Glutamatergic neuron (in vitro differentiated cells): ENCODE measurements around the gene KRTAP9-9. TPM values are rescaled to one million over a fixed set of nuclear protein-coding genes. Genes with fewer than 3 reads are reported as not detected.

Experiments used
- DNase-seq: peaks from one replicate; pipeline ENCODE4 v3.0.0; 2022
- H3K27ac Mint-ChIP-seq: one replicate; pipeline ENCODE4 v1.8.0; 2020; ENCODE audit warnings: mild to moderate bottlenecking, mixed read lengths, inconsistent platforms; ENCODE audit not compliant: unreplicated experiment
- H3K27me3 Mint-ChIP-seq: one replicate; pipeline ENCODE4 v1.8.0; 2020; ENCODE audit warnings: mild to moderate bottlenecking, moderate library complexity, mixed read lengths, inconsistent platforms; ENCODE audit not compliant: unreplicated experiment
- H3K36me3 Mint-ChIP-seq: one replicate; pipeline ENCODE4 v1.8.0; 2020; ENCODE audit warnings: mild to moderate bottlenecking, mixed read lengths, inconsistent platforms; ENCODE audit not compliant: unreplicated experiment
- H3K4me1 Mint-ChIP-seq: one replicate; pipeline ENCODE4 v1.8.0; 2020; ENCODE audit warnings: mild to moderate bottlenecking, low read depth, mixed read lengths, inconsistent platforms; ENCODE audit not compliant: unreplicated experiment
- H3K4me3 Mint-ChIP-seq: one replicate; pipeline ENCODE4 v1.8.0; 2020; ENCODE audit warnings: mild to moderate bottlenecking, mixed read lengths, inconsistent platforms; ENCODE audit not compliant: unreplicated experiment
- H3K9me3 Mint-ChIP-seq: one replicate; pipeline ENCODE4 v1.8.0; 2020; ENCODE audit warnings: mild to moderate bottlenecking, moderate library complexity, mixed read lengths, inconsistent platforms; ENCODE audit not compliant: unreplicated experiment
- total RNA-seq: library from RNA; stranded (reverse); fragmentation: NEBNext Ultra II Directional; extraction: Animal tissue kit (Norgen Biotek cat#: 25700); gene quantifications from one replicate; pipeline ENCODE4 v1.2.1, GENCODE V29; 2021; ENCODE audit not compliant: unreplicated experiment
- TF ChIP-seq, protein P1 (sequence below): fragments of 200-600 bp; sonication (generic); IDR thresholded peaks from one replicate; pipeline ENCODE4 v1.5.0; 2021; ENCODE audit not compliant: partially characterized antibody, unreplicated experiment

Gene KRTAP9-9
- total RNA-seq, 1 donor from 2014 or later, result not detected

DNA sequence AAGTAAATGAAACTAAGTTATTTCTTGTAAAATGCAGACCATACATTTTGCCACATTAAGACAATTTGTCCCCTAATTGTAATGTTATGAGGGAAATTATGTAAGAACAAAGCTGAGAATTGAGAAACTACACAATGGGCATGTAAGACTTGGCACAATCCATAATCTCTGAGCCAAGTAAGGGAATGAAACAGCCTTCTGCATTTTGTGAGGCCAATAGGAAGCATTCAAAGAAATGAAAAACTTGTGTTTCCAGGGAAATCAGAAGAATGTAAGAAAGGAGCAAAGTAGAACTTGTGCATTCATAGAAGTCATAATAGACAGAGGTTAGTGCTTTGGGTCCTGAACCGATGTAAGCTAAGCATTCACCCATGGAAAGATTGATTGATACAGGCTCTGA, 3.9 kb upstream of the KRTAP9-9 start:
- Mint-ChIP-seq H3K4me1 (peaks cover 6% of the 10 kb centered on the region), H3K27me3 (peaks cover 10% of the 10 kb centered on the region), H3K9me3 (peaks cover 13% of the 10 kb centered on the region), H3K36me3 (no peaks in the 10 kb centered on the region), H3K27ac (no peak overlapping the region), H3K4me3 (no peak overlapping the region)
- no peak for DNase-seq
- TF ChIP-seq, protein P1, sequence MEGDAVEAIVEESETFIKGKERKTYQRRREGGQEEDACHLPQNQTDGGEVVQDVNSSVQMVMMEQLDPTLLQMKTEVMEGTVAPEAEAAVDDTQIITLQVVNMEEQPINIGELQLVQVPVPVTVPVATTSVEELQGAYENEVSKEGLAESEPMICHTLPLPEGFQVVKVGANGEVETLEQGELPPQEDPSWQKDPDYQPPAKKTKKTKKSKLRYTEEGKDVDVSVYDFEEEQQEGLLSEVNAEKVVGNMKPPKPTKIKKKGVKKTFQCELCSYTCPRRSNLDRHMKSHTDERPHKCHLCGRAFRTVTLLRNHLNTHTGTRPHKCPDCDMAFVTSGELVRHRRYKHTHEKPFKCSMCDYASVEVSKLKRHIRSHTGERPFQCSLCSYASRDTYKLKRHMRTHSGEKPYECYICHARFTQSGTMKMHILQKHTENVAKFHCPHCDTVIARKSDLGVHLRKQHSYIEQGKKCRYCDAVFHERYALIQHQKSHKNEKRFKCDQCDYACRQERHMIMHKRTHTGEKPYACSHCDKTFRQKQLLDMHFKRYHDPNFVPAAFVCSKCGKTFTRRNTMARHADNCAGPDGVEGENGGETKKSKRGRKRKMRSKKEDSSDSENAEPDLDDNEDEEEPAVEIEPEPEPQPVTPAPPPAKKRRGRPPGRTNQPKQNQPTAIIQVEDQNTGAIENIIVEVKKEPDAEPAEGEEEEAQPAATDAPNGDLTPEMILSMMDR, result no peak

DNA sequence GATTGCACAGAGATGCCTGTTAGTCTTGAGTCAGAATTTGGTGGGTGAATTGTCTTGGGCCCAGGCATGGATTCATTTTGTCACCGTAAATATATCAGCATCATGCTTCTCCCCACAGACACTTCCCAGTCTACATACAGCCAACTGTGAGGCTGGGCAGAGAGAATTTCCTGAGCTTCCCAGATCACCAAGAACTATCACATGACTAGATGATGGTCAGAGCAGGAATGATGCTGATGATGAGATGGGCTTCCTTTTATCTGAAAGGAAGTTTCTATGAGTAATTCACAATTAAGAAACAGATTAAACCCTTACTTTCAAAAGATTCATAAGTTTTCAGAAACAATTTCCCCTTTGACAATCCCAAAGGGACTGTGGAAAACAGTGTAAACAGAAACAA, 323 bp upstream of the KRTAP9-9 start:
- DNase-seq, result no peak
- H3K4me1 Mint-ChIP-seq, result peaks cover 6% of the 10 kb centered on the region
- H3K36me3 Mint-ChIP-seq, result no peaks in the 10 kb centered on the region
- H3K9me3 Mint-ChIP-seq, result peaks cover 11% of the 10 kb centered on the region
- H3K4me3 Mint-ChIP-seq, result no peak overlapping the region
- TF ChIP-seq, protein P1, result no peak
- peaks cover 8% of the 10 kb centered on the region for H3K27me3 Mint-ChIP-seq
- no peak overlapping the region for H3K27ac Mint-ChIP-seq

DNA sequence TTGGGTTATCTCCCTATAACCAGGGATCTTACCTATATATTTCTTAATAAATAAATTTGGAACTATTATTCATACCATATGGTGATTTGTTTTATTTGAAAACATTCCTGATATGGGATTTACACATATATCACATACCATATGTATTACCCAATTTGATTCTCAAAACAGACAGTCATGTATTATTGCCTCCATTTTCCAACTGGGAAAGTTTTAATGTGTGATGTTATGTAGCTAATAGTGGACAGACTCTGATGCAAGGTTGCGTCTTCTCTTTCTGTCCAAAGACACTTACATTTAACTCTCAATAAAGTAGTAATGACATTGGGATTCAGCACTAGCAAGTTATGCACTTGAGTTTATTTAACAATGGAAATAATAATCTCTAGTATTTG, 1.1 kb downstream of the KRTAP9-9 start:
- H3K9me3 Mint-ChIP-seq, result peaks cover 8% of the 10 kb centered on the region
- H3K27me3 Mint-ChIP-seq, result peaks cover 7% of the 10 kb centered on the region
- no peaks in the 10 kb centered on the region for H3K36me3 Mint-ChIP-seq
- no peak for DNase-seq
- H3K4me1 Mint-ChIP-seq, result peaks cover 6% of the 10 kb centered on the region
- TF ChIP-seq, protein P1, result no peak
- no peak overlapping the region for H3K4me3 Mint-ChIP-seq
- H3K27ac Mint-ChIP-seq, result no peak overlapping the region

DNA sequence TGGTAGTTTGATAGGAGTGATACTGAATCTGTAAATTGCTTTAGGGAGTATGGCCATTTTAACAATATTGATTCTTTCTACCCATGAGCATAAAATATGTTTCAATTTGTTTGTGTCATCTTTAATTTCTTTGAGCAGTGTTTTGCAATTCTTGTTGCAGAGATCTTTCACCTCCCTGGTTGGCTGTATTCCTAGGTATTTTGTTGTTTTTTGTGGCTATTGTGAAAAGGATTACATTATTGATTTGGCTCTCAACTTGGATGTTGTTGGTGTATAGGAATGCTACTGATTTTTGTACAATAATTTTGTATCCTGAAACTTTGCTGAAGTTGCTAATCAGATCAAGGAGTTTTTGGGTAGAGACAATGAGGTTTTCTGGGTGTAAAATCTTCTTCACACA, 3.2 kb downstream of the KRTAP9-9 start:
- Mint-ChIP-seq H3K27me3 (peaks cover 5% of the 10 kb centered on the region), H3K36me3 (no peaks in the 10 kb centered on the region), H3K4me1 (peaks cover 6% of the 10 kb centered on the region), H3K27ac (no peak overlapping the region), H3K4me3 (no peak overlapping the region), H3K9me3 (peaks cover 8% of the 10 kb centered on the region)
- TF ChIP-seq, protein P1, result no peak
- DNase-seq, result no peak

DNA sequence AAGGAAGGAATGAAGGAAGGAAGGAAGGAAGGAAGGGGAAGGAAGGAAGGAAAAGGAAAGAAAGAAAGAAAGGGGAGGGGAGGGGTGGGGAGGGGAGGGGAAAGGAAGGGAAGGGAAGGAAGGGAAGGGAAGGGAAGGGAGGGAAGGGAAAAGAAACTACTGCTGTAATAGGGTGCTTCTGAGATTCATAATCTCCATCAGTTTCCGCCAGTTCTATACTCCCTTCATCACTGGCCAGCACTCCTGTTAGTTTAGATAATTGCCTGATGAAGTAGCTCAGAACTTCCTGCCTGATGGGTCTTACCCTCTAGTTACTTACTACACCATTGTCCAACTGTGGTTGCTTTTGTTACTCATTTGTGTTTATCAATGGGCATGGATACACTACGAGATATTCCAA, 8.0 kb downstream of the KRTAP9-9 start:
- no peak for DNase-seq
- Mint-ChIP-seq H3K36me3 (no peaks in the 10 kb centered on the region), H3K9me3 (peaks cover 1% of the 10 kb centered on the region), H3K27ac (no peak overlapping the region), H3K4me1 (no peaks in the 10 kb centered on the region), H3K27me3 (no peaks in the 10 kb centered on the region), H3K4me3 (no peak overlapping the region)
- TF ChIP-seq, protein P1, result no peak
